Muscle layer of colon (tissue), 2 donors: ENCODE results near the gene COX4I2.

ENCODE experiments used
- H3K27ac ChIP-seq: one replicate; pipeline ENCODE4 v1.7.0; 2013; ENCODE audit warnings: low read depth, mild to moderate bottlenecking, low read length, moderate library complexity
- H3K27me3 ChIP-seq, 2 donors: one replicate each; pipeline ENCODE4 v1.7.0; 2013; ENCODE audit warnings: low read length in 2 of 2, mild to moderate bottlenecking in 2 of 2; ENCODE audit not compliant: insufficient read depth in 2 of 2, control insufficient read depth in 1 of 2
- H3K36me3 ChIP-seq: one replicate; pipeline ENCODE4 v1.7.0; 2013; ENCODE audit warnings: mild to moderate bottlenecking, low read length; ENCODE audit not compliant: insufficient read depth
- H3K4me1 ChIP-seq: one replicate; pipeline ENCODE4 v1.7.0; 2013; ENCODE audit warnings: mild to moderate bottlenecking, low read length; ENCODE audit not compliant: insufficient read depth
- H3K4me3 ChIP-seq, 2 donors: one replicate each; pipeline ENCODE4 v1.7.0; 2013; ENCODE audit warnings: low read length in 2 of 2, low read depth in 1 of 2, mild to moderate bottlenecking in 1 of 2, moderate library complexity in 1 of 2
- H3K9ac ChIP-seq: one replicate; pipeline ENCODE4 v1.7.0; 2013; ENCODE audit warnings: low read length
- H3K9me3 ChIP-seq: one replicate; pipeline ENCODE4 v1.7.0; 2013; ENCODE audit warnings: mild to moderate bottlenecking, low read length
- donor health status: abdominal sarcoma.
- donor health status: Adenocarcinoma of cecum.

The COX4I2 gene

GRCh38 chr20:31681769-31682168 is 44.1 kb downstream of the COX4I2 start:
- Histone ChIP-seq H3K27ac (no peak overlapping the region), H3K36me3 (no peaks in the 10 kb centered on the region), H3K27me3 (no peaks in the 10 kb centered on the region), H3K4me1 (no peaks in the 10 kb centered on the region), H3K4me3 (no peak overlapping the region), H3K9me3 (no peaks in the 10 kb centered on the region), H3K9ac (no peak overlapping the region)

GRCh38 chr20:31682352-31682751 is 44.6 kb downstream of the COX4I2 start:
- Histone ChIP-seq H3K27me3 (no peaks in the 10 kb centered on the region), H3K9ac (no peak overlapping the region), H3K9me3 (no peaks in the 10 kb centered on the region), H3K27ac (no peak overlapping the region), H3K36me3 (no peaks in the 10 kb centered on the region), H3K4me3 (no peak overlapping the region), H3K4me1 (no peaks in the 10 kb centered on the region)

- no peak overlapping the region for H3K9ac ChIP-seq
- H3K27ac ChIP-seq = no peak overlapping the region
- no peak overlapping the region for H3K4me3 ChIP-seq
- no peaks in the 10 kb centered on the region for H3K27me3 ChIP-seq
- H3K9me3 ChIP-seq = no peaks in the 10 kb centered on the region
- H3K4me1 ChIP-seq = no peaks in the 10 kb centered on the region
- H3K36me3 ChIP-seq = peaks cover 3% of the 10 kb centered on the region
These were observed 45.2 kb downstream of the COX4I2 start for GRCh38 chr20:31682927-31683326.

- Histone ChIP-seq H3K9ac (no peak overlapping the region), H3K4me1 (no peaks in the 10 kb centered on the region), H3K27ac (no peak overlapping the region), H3K9me3 (no peaks in the 10 kb centered on the region), H3K4me3 (no peak overlapping the region), H3K27me3 (no peaks in the 10 kb centered on the region), H3K36me3 (peaks cover 10% of the 10 kb centered on the region)
These were observed 46.7 kb downstream of the COX4I2 start for GRCh38 chr20:31684153-31685015.

GRCh38 chr20:31685853-31686643 is 48.3 kb downstream of the COX4I2 start:
- H3K9ac ChIP-seq = no peak overlapping the region

GRCh38 chr20:31687777-31688176 is 50.1 kb downstream of the COX4I2 start:
- Histone ChIP-seq H3K27me3 (no peaks in the 10 kb centered on the region), H3K9ac (no peak overlapping the region), H3K4me1 (no peaks in the 10 kb centered on the region), H3K36me3 (peaks cover 14% of the 10 kb centered on the region), H3K27ac (no peak overlapping the region), H3K9me3 (no peaks in the 10 kb centered on the region), H3K4me3 (no peak overlapping the region)

More at GRCh38 chr20:31685853-31686643, 48.3 kb downstream of the COX4I2 start:
- H3K27ac ChIP-seq = no peak overlapping the region
- H3K4me1 ChIP-seq = no peaks in the 10 kb centered on the region
- no peak overlapping the region for H3K4me3 ChIP-seq
- no peaks in the 10 kb centered on the region for H3K27me3 ChIP-seq
- no peaks in the 10 kb centered on the region for H3K9me3 ChIP-seq
- H3K36me3 ChIP-seq = peaks cover 10% of the 10 kb centered on the region

- peaks cover 14% of the 10 kb centered on the region for H3K36me3 ChIP-seq
- no peak overlapping the region for H3K27ac ChIP-seq
- H3K9me3 ChIP-seq = no peaks in the 10 kb centered on the region
- H3K9ac ChIP-seq = no peak overlapping the region
- no peak overlapping the region for H3K4me3 ChIP-seq
- no peaks in the 10 kb centered on the region for H3K4me1 ChIP-seq
- H3K27me3 ChIP-seq = no peaks in the 10 kb centered on the region
These were observed 51.4 kb downstream of the COX4I2 start for GRCh38 chr20:31689141-31689540.

- no peaks in the 10 kb centered on the region for H3K9me3 ChIP-seq
- H3K27me3 ChIP-seq = no peaks in the 10 kb centered on the region
- H3K4me1 ChIP-seq = no peaks in the 10 kb centered on the region
- no peak overlapping the region for H3K4me3 ChIP-seq
- no peak overlapping the region for H3K27ac ChIP-seq
- no peak overlapping the region for H3K9ac ChIP-seq
- H3K36me3 ChIP-seq = peaks cover 14% of the 10 kb centered on the region
These were observed 52.5 kb downstream of the COX4I2 start for GRCh38 chr20:31690124-31690666.

GRCh38 chr20:31691646-31692275 is 54.0 kb downstream of the COX4I2 start:
- Histone ChIP-seq H3K4me3 (no peak overlapping the region), H3K27ac (no peak overlapping the region), H3K27me3 (no peaks in the 10 kb centered on the region), H3K4me1 (no peaks in the 10 kb centered on the region), H3K9ac (no peak overlapping the region), H3K9me3 (no peaks in the 10 kb centered on the region), H3K36me3 (peaks cover 14% of the 10 kb centered on the region)

- Histone ChIP-seq H3K4me1 (no peaks in the 10 kb centered on the region), H3K9me3 (no peaks in the 10 kb centered on the region), H3K27ac (no peak overlapping the region), H3K9ac (no peak overlapping the region), H3K27me3 (no peaks in the 10 kb centered on the region), H3K4me3 (no peak overlapping the region), H3K36me3 (peaks cover 9% of the 10 kb centered on the region)
These were observed 55.7 kb downstream of the COX4I2 start for GRCh38 chr20:31693402-31693801.

- Histone ChIP-seq H3K27me3 (no peaks in the 10 kb centered on the region), H3K27ac (no peak overlapping the region), H3K36me3 (peaks cover 3% of the 10 kb centered on the region), H3K9me3 (no peaks in the 10 kb centered on the region), H3K4me3 (no peak overlapping the region), H3K9ac (no peak overlapping the region), H3K4me1 (peaks cover under 1% of the 10 kb centered on the region)
These were observed 56.4 kb downstream of the COX4I2 start for GRCh38 chr20:31693987-31694661.
